ENCODE data around the gene ANGPTL4. TPM values are rescaled to one million over a fixed set of nuclear protein-coding genes. Genes with fewer than 3 reads are reported as not detected.
"Not testable (repeated sequence)": the region's sequence is repeated elsewhere in the genome, so short reads cannot be mapped to it uniquely, and the experiment has no call there.

The ANGPTL4 gene
- total and polyA plus RNA-seq, 2 donors (not counting 1 experiment from before 2014, with no cell fraction given): 1.7 to 6.6 TPM

DNA sequence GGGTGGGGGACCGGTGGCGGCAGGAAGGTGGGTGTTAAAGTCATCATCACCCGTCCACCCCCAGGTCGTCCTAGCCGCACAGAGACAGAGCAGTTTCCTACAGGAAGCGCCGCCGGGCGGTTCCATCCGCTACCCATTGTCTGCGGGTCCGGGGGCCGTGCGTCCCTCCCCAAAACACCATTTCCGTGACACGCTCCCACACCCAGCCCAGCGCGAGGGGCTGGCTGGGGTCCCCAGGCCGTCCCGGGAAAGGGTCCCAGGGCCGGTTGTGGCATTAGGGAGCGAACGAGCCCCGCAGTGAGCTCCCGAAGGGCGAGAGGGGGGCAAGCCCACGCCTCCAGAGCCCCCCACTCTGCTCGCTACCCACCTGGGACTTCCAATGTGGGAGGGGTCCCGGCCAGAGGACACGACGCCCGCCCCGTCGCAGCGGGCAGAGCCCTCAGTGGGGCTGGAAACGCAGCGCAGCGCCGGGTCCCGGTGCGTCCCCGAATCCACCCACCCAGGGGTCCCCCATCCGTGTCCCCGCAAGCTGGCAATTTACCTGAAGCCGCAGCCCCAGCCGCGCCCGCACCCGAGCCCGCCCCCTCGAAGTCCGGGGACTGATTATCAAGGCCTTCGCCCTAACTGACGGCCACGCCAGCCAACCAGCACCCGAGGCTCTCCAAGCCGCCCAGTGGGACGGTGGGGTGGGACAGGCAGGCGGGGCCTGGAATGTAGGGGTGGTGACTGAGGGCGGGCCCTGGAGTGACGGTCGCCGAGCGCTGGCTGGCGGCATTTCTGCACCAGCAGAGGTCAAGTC, 21.1 kb upstream of the ANGPTL4 start, which contains the start of gene KANK3:
TSS of gene KANK3 (minus strand) at position 579 of the 799 bp plus-strand sequence. CDS start 5,434 bp downstream, outside the sequence.
- Histone ChIP-seq H3K4me3 (replicated peaks in 1 of 4; ENCODE audit: control extremely low read depth in 1 of 4, insufficient read depth in 1 of 4, low read depth in 3 of 4, low read length in 4 of 4) (peak within 1 kb of the TSS in 2 of 4 experiments; percentile 28 to 42), H3K27me3 (ENCODE audit: control insufficient read depth, insufficient read depth, low read length) (peaks cover 11% of the 10 kb centered on the region), H3K36me3 (ENCODE audit: control insufficient read depth, insufficient read depth, low read length) (no peaks in the 10 kb centered on the region), H3K79me2 (ENCODE audit: control insufficient read depth, insufficient read depth, low read length) (no peaks in the 10 kb centered on the region), H3K9me3 (ENCODE audit: control insufficient read depth, insufficient read depth, low read depth, low read length) (no peaks in the 10 kb centered on the region), H3K27ac (ENCODE audit: insufficient read depth, low read length) (no peak within 1 kb of the TSS), H4K20me1 (ENCODE audit: control insufficient read depth, extremely low read depth, insufficient read depth, low read length) (no peaks in the 10 kb centered on the region), H3K9ac (ENCODE audit: insufficient read depth, low read length) (peak within 1 kb of the TSS; percentile 46), H3K4me1 (ENCODE audit: control insufficient read depth, extremely low read depth, insufficient read depth, low read length) (peaks cover 3% of the 10 kb centered on the region), H3K4me2 (ENCODE audit: extremely low read depth, insufficient read depth, low read length) (no peak within 1 kb of the TSS), H2AFZ (ENCODE audit: low read length) (no peak within 1 kb of the TSS)
- peak; percentile 94 for DNase-seq (ENCODE audit: low read depth in 2 of 2)
- TF ChIP-seq, protein P1, sequence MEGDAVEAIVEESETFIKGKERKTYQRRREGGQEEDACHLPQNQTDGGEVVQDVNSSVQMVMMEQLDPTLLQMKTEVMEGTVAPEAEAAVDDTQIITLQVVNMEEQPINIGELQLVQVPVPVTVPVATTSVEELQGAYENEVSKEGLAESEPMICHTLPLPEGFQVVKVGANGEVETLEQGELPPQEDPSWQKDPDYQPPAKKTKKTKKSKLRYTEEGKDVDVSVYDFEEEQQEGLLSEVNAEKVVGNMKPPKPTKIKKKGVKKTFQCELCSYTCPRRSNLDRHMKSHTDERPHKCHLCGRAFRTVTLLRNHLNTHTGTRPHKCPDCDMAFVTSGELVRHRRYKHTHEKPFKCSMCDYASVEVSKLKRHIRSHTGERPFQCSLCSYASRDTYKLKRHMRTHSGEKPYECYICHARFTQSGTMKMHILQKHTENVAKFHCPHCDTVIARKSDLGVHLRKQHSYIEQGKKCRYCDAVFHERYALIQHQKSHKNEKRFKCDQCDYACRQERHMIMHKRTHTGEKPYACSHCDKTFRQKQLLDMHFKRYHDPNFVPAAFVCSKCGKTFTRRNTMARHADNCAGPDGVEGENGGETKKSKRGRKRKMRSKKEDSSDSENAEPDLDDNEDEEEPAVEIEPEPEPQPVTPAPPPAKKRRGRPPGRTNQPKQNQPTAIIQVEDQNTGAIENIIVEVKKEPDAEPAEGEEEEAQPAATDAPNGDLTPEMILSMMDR (conservative IDR thresholded peaks at IDR 0.05 in 1 of 2, IDR thresholded peaks at IDR 0.05 in 1 of 2; ENCODE audit: low read depth in 1 of 2, low read length in 2 of 2): no peak
- TF ChIP-seq EZH2 (IDR thresholded peaks at IDR 0.05; ENCODE audit: low read length, missing control alignments): no peak

DNA sequence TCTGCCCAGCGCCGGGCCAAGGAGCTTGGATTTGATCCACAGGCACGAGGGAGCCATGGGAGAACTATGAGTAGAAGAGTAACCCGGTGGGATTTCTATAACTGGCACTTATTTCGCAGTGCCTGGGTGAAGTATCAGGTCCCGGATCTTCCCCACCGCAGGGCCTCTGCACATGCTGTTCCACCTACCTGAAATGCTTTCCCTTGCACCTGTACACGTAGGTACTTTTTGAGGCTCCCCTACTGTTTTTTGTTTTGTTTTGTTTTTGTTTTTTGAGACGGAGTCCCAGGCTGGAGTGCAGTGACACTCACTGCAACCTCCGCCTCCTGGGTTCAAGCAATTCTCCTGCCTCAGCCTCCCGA, 20.5 kb upstream of the ANGPTL4 start:
- TF ChIP-seq, protein P1 (conservative IDR thresholded peaks at IDR 0.05 in 1 of 2, IDR thresholded peaks at IDR 0.05 in 1 of 2; ENCODE audit: low read depth in 1 of 2, low read length in 2 of 2): no peak
- TF ChIP-seq EZH2 (IDR thresholded peaks at IDR 0.05; ENCODE audit: low read length, missing control alignments): no peak
- Histone ChIP-seq H2AFZ (ENCODE audit: low read length) (no peak overlapping the region), H3K4me2 (ENCODE audit: extremely low read depth, insufficient read depth, low read length) (no peak overlapping the region), H3K4me3 (replicated peaks in 1 of 4; ENCODE audit: control extremely low read depth in 1 of 4, insufficient read depth in 1 of 4, low read depth in 3 of 4, low read length in 4 of 4) (no peak overlapping the region), H3K27ac (ENCODE audit: insufficient read depth, low read length) (no peak overlapping the region), H3K4me1 (ENCODE audit: control insufficient read depth, extremely low read depth, insufficient read depth, low read length) (peaks cover 3% of the 10 kb centered on the region), H3K36me3 (ENCODE audit: control insufficient read depth, insufficient read depth, low read length) (no peaks in the 10 kb centered on the region), H4K20me1 (ENCODE audit: control insufficient read depth, extremely low read depth, insufficient read depth, low read length) (no peaks in the 10 kb centered on the region), H3K9me3 (ENCODE audit: control insufficient read depth, insufficient read depth, low read depth, low read length) (no peaks in the 10 kb centered on the region), H3K79me2 (ENCODE audit: control insufficient read depth, insufficient read depth, low read length) (no peaks in the 10 kb centered on the region), H3K9ac (ENCODE audit: insufficient read depth, low read length) (no peak overlapping the region), H3K27me3 (ENCODE audit: control insufficient read depth, insufficient read depth, low read length) (peaks cover 11% of the 10 kb centered on the region)
- no peak for DNase-seq (ENCODE audit: low read depth in 2 of 2)

- DNase-seq (ENCODE audit: low read depth in 2 of 2); H3K36me3 ChIP-seq (ENCODE audit: control insufficient read depth, insufficient read depth, low read length); H3K27me3 ChIP-seq (ENCODE audit: control insufficient read depth, insufficient read depth, low read length); H3K9ac ChIP-seq (ENCODE audit: insufficient read depth, low read length); H3K9me3 ChIP-seq (ENCODE audit: control insufficient read depth, insufficient read depth, low read depth, low read length); H3K79me2 ChIP-seq (ENCODE audit: control insufficient read depth, insufficient read depth, low read length); H3K4me3 ChIP-seq (replicated peaks in 1 of 4; ENCODE audit: control extremely low read depth in 1 of 4, insufficient read depth in 1 of 4, low read depth in 3 of 4, low read length in 4 of 4); H2AFZ ChIP-seq (ENCODE audit: low read length); H3K27ac ChIP-seq (ENCODE audit: insufficient read depth, low read length); H3K4me2 ChIP-seq (ENCODE audit: extremely low read depth, insufficient read depth, low read length); H4K20me1 ChIP-seq (ENCODE audit: control insufficient read depth, extremely low read depth, insufficient read depth, low read length); H3K4me1 ChIP-seq (ENCODE audit: control insufficient read depth, extremely low read depth, insufficient read depth, low read length): not testable (repeated sequence)
Measured at GRCh38 chr19:8349629-8350372, 14.2 kb upstream of the ANGPTL4 start.
